ENCODE measurements around the gene ARID5B.

GRCh38 chr10:62056219-62056618, 154.7 kb downstream of the ARID5B start:
- TF ChIP-seq YY1 (IDR thresholded peaks at IDR 0.05; ENCODE audit: insufficient read depth, insufficient read length) (no peak), ZNF274 (IDR thresholded peaks at IDR 0.05; ENCODE audit: low read depth, low read length) (no peak), SUZ12 (IDR thresholded peaks at IDR 0.05; ENCODE audit: extremely low read depth, insufficient read depth, insufficient read length) (no peak)

Data from NT2/D1 (cell line).